HG03196 (cell line): ENCODE measurements around the gene COP1.
A peak's percentile ranks its signal among the peaks of the same experiment; 100 is the strongest.

Experiments used
- ATAC-seq: cut with Tn5 transposase; IDR thresholded peaks from one replicate; pipeline ENCODE4 v1.9.1; 2021; ENCODE audit not compliant: unreplicated experiment

COP1 gene

DNA sequence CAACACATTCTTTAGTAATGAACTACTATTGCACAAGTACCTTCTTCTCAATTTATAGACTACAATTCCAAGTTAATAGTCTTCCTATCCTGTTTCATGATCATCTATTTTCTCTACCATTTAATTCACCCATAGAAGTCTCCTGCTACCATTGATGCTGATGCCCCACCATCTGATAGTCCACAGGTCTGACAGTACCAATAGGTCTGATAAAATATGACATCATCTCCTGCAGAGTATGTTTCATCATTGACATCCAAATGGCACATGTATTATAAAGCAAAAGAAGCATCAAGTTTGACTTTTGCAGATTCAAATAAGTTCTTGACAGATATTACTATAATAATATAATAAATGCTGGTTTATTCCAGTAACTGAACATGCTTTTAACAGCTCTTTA lies 5.5 kb downstream of the COP1 start:
- ATAC-seq, result no peak

- no peak for ATAC-seq
Measured at GRCh38 chr1:176199707-176200106, 7.4 kb downstream of the COP1 start.

DNA sequence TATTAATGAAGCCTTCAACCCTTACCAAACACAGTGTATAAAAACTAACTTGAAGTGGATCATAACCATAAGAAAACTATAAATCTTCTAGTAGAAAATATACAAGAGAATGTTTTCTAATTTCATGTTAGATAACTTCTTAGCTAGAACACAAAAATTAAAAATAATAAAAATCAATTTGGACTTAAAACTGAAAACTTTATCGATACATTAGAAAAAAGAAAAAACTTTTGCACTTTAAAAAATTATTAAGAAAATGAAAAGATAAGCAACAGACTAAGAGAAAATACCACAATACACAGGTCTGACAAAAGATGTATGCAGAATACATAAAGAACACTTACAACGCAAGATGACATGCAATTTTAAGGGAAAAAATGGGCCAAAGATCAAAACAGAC lies 8.7 kb downstream of the COP1 start:
- ATAC-seq, result no peak

DNA sequence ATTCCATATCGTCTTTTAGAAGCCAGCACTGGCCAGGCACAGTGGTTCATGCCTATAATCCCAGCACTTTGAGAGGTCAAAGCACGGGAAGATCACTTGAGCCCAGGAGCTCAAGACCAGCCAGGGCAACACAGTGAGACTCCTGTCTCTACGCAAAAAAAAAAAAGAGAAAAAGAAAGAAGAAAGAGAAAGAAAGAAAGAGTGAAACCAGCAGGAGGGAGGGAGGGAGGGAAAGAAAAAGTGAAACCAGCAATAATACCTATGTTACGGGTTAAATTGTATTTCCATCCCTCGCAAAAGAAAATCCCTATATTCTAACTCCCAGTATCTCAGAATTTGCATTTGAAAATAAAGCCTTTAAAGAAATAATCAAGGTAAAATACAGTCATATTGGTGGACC lies 10.4 kb downstream of the COP1 start:
- no peak for ATAC-seq

DNA sequence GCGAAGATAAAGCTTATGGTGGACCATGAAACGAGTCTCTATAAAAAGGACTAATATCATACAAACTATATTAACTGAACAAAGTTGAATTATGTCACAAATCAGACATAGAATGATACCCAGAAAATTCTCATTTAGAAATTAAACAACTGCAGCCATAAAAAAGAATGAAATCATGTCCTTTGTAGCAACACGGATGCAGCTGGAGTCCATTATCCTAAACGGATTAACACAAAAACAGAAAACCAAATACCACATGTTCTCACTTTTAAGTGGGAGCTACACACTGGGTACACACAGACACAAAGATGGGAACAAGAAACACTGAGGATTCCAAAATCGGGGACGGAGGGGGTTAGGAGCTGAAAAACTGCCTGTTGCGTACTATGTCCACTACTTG lies 11.5 kb downstream of the COP1 start:
- ATAC-seq, result no peak

DNA sequence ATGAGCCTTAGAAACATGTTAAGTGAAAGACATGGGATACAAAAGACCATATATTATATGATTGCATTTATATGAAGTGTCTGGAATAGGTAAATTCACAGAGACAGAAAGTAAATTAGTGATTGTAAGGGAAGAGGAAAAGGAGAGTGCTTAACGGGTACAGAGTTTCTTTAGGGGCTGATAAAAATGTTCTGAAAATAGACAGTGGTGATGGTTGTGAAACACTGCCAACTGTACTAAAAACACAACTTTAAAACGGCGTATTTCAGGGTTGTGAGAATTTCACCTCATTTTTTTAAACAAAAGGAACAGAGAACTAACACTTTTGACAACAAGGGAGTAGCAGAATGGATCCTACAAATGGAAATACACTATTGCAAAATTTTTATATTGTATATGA lies 13.4 kb downstream of the COP1 start:
- ATAC-seq, result no peak

GRCh38 chr1:176193023-176193422 lies 14.1 kb downstream of the COP1 start:
- ATAC-seq, result peak; percentile 88

DNA sequence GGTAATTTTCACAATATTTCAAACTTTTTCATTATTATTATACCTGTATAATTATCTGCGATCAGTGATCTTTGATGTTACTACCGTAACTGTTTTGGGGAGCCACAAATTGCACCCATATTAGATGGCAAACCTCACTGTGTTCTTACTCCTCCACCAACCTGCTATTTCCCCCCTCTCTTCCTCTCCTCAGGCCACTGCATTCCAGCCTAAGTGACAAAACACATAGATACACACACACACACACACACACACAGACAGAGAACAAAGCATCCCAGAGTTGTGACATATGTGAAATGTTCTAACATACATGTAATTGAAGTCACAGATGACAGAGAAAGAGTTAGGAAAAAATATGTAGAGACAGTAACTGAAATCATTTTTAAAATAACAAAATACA lies 18.5 kb downstream of the COP1 start:
- no peak for ATAC-seq

DNA sequence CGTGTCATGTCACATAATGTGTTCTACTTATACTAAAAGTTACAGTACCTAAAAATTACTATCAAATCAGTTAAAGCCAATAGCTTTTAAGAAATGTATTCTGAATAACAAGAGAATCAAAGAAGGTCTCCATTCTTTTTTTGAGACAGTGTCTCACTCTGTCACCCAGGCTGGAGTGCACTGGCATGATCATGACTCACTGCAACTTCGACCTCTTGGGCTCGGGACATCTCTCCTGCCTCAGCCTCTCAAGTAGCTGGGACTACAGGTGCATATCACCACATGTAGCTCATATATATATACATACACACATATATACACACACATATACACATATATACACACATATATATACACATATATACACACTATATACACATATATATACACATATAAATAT lies 20.1 kb downstream of the COP1 start:
- ATAC-seq, result no peak

DNA sequence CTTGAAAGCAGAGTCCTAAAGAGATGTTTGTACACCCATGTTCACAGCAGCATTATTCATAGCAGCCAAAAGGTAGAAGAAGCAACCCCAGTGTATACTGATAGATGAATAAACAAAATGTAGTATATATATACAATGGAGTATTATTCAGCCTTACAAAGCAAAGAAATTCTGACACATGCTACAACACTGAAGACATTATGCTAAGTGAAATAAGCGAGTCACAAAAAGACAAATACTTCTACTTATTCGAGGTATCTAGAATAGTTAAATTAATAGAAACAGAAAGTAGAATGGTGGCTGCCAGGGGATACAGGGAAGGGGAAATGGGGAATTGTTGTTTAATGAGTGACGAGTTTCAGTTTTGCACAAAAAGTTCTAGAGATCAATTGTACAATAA lies 23.5 kb downstream of the COP1 start:
- ATAC-seq, result no peak

- no peak for ATAC-seq
Measured at GRCh38 chr1:176178316-176178715, 28.8 kb downstream of the COP1 start.

GRCh38 chr1:176177764-176178163 lies 29.3 kb downstream of the COP1 start:
- ATAC-seq, result peak; percentile 84

DNA sequence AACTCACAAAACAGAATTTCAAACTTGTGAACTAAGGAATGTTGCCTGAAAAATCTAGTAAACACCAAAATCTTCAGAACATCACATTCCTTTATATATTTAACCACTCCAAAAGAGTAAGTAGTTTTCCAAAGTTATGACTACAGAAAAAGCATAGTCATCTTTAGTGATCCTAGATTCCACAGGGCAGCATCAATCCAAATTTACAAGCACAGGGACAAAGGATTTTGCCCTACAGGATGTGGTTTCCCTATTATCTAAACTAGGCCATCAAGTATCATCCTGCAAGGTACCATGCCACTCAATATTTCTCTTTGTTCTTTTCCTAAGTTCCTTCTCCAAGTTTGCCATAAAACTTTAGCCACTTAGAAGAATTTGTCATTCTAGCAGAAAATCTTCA lies 33.0 kb downstream of the COP1 start:
- ATAC-seq, result no peak

- ATAC-seq, result no peak
Measured at GRCh38 chr1:176172215-176172614, 34.9 kb downstream of the COP1 start.

- no peak for ATAC-seq
Measured at GRCh38 chr1:176167210-176167609, 39.9 kb downstream of the COP1 start.

DNA sequence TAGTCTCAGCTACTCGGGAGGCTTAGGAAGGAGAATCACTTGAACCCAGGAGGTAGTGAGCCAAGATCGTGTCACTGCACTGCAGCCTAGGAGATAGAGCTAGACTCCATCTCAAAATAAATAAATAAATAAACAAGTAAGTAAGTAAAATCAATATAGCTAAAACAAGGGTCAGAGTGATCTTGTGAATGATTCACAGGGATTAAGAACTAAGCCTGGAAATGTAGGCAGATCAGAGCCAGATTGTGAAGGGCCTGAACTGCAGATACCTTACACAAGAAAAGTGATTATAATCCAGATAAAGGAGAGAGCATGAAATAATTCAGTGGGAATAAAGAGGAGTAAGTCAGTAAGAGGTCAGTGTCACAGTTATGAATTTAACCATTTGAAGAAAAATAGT lies 41.5 kb downstream of the COP1 start:
- ATAC-seq, result no peak

DNA sequence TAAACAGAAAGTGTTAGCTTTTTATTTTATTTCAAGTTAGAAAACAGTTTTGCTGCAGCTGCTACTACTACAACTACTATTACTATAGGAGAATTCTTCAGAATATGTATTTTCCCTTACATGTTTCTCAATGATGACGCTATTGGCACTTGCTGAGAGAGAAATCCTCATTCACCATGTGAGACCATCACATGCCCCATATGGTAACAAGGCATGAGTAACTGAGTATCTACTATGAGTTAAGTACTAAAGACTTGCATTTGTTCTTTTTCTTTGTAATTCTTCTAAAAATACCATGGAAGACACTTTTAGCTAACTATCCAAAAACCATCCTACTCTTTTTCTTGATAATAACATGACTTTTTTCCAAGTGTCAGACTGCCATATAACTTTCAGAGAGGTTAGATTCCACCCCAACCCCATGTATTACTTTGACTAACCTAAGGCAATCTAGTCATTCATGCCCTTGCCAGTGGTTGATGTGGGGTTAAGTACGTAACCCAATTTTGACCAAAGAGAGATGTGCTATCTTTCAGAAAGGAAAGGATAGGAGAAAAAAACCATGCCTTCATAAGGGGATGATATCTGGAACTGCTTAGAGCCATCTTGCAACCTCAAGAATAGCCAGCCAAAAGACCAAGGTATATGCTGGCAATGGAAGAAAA lies 42.9 kb downstream of the COP1 start:
- no peak for ATAC-seq

DNA sequence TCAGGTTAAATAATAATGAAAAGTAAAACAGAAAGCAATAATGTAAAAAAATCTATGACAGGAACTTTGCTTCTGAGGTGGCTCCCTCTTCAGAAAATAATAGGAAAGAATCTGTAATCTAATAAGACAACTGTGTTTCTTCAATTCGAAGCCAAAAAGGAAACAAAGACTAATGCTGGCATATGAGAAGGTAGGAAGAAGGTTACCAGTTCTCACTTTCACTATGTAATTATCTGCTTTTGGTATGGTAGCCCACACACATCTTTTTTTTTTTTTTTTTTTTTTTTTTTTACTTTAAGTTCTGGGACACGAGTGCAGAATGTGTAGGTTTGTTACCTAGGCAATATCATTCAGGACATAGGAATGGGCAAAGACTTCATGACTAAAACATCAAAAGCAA lies 47.1 kb downstream of the COP1 start:
- ATAC-seq, result no peak

- ATAC-seq, result no peak
Measured at GRCh38 chr1:176157995-176158394, 49.1 kb downstream of the COP1 start.

GRCh38 chr1:176149939-176150807 lies 56.9 kb downstream of the COP1 start:
- no peak for ATAC-seq

DNA sequence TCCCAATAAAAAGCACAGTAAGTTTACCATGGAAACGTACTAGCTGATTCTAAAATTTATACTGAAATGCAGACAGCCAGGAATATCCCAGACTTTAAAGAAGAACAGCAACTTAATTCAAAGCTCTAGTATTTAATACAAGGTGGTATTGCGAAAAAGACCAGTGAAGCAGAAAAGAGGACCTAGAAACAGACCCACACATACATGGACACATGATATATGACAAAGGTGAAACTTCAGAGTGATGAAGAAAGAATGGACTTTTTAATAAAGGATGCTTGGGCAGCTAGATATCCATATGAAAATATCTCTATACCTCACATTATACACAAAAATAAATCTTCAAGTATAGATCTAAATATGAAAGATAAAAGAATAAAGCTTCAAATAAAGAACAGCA lies 62.6 kb downstream of the COP1 start:
- no peak for ATAC-seq

- ATAC-seq, result no peak
Measured at GRCh38 chr1:176142973-176143372, 64.1 kb downstream of the COP1 start.

DNA sequence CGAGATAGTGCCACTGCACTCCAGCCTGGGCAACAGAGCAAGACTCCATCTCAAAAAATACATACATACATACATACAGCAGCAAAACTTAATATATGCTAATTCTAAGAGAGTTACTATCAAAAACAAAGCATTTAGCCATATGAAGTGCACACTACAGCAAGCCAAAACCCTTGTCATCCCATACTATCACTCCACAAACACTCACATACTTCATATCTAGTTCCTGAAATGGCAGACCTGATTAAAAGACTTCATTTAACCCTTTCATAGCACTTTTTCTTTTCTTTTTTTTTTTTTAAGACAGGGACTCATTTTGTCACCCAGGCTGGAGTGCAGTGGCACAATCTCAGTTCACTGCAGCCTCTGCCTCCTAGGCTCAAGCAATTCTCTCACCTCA lies 65.6 kb downstream of the COP1 start:
- no peak for ATAC-seq
